ENCODE measurements around the gene PLEKHG2. TPM values are rescaled to one million over a fixed set of nuclear protein-coding genes. Genes with fewer than 3 reads are reported as not detected.

Gene PLEKHG2
- total RNA-seq, 4 donors from 2014 or later: 1.3 to 3.6 (median 3.3) TPM

DNA sequence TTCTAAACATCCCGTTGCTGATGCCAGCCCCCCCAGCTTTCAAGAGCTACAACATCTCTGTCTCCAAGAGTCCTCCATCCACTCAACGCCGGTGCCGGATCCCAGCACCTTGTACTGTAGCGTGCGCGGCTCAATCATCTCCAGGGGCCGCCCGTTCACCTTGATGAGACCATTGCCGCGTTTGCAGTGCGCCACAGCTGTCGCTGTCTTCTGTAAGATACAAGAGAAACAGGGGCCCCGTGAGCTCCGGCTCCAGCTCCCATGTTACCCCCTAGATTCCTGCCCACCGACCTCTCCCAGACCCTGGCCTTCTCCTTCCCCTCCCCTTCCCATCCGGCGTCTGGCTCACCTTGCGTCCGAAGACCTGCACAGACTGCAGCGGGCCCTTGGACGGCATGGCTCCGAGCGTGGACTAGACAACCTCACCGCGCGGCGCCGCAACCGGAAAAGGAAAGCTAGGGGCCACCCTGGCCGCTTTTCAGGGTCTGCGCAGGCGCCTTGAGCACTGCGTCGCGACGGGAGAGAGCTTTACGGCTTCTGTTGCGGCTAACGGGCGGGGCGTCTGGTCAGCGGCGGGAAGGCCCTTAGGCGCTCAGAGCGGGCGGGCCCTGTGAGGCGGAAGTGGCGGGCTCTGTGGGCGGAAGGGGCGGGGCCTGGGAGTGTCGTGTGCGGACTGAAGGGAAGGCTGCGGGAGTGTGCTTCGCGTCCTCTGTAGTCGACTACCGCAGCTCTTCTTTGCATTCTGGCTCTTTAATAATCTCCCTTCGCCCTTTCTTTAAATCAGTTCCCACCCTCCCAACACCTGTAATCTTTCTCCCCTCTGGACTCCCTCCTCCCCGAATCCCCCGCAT is 23.3 kb downstream of the PLEKHG2 start, which contains the start of gene RPS16:
RPS16 (minus strand) TSS at position 451 of the 851 bp plus-strand sequence; CDS start at position 397, 54 bp downstream.
- in situ Hi-C loops (cut with MboI; ENCODE audit: low sequenced_read_pairs in 4 of 4): loop anchor here in 2 of 4 donors (5.0 to 25.0 kb wide), 3 partner anchors 97 to 402 kb away; partner anchors contain the start of genes DYRK1B (in 2 of the 2), EID2B (in 2 of the 2), FBL (in 2 of the 2) and EID2 (in 1 of the 2)

DNA sequence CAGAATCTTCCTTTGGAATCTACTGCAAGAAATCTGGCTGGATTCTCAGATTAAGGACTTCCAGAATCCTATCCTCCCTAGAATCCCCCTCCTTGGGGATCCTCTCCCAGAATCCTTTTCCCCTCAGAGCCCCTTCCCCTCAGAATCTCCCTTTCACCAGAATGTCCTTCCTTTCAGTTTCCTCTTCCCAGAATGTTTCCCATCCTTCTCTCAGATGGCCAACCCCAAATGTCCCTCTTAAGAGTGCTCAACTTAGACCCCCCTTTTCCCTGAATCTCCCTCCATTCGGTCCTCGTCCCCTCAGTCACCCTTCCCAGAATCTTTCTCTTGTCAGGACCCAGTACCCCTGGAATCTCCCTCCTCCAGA is 23.9 kb downstream of the PLEKHG2 start:
- Histone ChIP-seq H3K27me3 (no peaks in the 10 kb centered on the region), H3K4me1 (peaks cover 22 to 28% of the 10 kb centered on the region in 2 donors), H3K4me3 (peak overlapping the region; percentile 56 to 99 (median 91)), H3K9me3 (no peaks in the 10 kb centered on the region), H3K36me3 (peaks cover 4 to 32% of the 10 kb centered on the region in 2 donors), H3K27ac (peak overlapping the region; percentile 84 to 95 (median 90))
- DNase-seq (no peak), ATAC-seq (peak in 1 of 2 donors; percentile 8)
- no peak for TF ChIP-seq POLR2A (IDR thresholded peaks at IDR 0.05)
- intact Hi-C loops (cut with DNase I; ENCODE audit: low total_unique reads): loop anchor here (1.0 to 2.0 kb wide), 2 partner anchors 9 to 96 kb away; partner anchors contain the start of genes EID2B and SUPT5H
- in situ Hi-C loops (cut with MboI; ENCODE audit: low sequenced_read_pairs in 4 of 4): loop anchor here in 2 of 4 donors (5.0 to 25.0 kb wide), 3 partner anchors 96 to 401 kb away; partner anchors contain the start of genes DYRK1B (in 2 of the 2), EID2B (in 2 of the 2), FBL (in 2 of the 2) and EID2 (in 1 of the 2)

More for the DNA sequence above, 23.3 kb downstream of the PLEKHG2 start, which contains the start of gene RPS16:
- Histone ChIP-seq H3K27me3 (no peaks in the 10 kb centered on the region), H3K4me3 (peak within 1 kb of the TSS; percentile 77 to 99 (median 91)), H3K4me1 (peaks cover 22 to 28% of the 10 kb centered on the region in 2 donors), H3K9me3 (no peaks in the 10 kb centered on the region), H3K36me3 (peaks cover 4 to 32% of the 10 kb centered on the region in 2 donors), H3K27ac (peak within 1 kb of the TSS; percentile 86 to 95 (median 90))
- peak; percentile 98 to 99 for DNase-seq
- TF ChIP-seq POLR2A (IDR thresholded peaks at IDR 0.05): peak; percentile 98 to 99
- TF ChIP-seq, protein P1, sequence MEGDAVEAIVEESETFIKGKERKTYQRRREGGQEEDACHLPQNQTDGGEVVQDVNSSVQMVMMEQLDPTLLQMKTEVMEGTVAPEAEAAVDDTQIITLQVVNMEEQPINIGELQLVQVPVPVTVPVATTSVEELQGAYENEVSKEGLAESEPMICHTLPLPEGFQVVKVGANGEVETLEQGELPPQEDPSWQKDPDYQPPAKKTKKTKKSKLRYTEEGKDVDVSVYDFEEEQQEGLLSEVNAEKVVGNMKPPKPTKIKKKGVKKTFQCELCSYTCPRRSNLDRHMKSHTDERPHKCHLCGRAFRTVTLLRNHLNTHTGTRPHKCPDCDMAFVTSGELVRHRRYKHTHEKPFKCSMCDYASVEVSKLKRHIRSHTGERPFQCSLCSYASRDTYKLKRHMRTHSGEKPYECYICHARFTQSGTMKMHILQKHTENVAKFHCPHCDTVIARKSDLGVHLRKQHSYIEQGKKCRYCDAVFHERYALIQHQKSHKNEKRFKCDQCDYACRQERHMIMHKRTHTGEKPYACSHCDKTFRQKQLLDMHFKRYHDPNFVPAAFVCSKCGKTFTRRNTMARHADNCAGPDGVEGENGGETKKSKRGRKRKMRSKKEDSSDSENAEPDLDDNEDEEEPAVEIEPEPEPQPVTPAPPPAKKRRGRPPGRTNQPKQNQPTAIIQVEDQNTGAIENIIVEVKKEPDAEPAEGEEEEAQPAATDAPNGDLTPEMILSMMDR (IDR thresholded peaks at IDR 0.05 in 4 of 5, conservative IDR thresholded peaks at IDR 0.05 in 1 of 5): peak in 1 of 5 experiments; percentile 19
- peak; percentile 96 for ATAC-seq
- intact Hi-C loops (cut with DNase I; ENCODE audit: low total_unique reads): loop anchor here (1.0 to 2.0 kb wide), 3 partner anchors 10 to 97 kb away; partner anchors contain the start of genes EID2B, PLEKHG2 and SUPT5H

DNA sequence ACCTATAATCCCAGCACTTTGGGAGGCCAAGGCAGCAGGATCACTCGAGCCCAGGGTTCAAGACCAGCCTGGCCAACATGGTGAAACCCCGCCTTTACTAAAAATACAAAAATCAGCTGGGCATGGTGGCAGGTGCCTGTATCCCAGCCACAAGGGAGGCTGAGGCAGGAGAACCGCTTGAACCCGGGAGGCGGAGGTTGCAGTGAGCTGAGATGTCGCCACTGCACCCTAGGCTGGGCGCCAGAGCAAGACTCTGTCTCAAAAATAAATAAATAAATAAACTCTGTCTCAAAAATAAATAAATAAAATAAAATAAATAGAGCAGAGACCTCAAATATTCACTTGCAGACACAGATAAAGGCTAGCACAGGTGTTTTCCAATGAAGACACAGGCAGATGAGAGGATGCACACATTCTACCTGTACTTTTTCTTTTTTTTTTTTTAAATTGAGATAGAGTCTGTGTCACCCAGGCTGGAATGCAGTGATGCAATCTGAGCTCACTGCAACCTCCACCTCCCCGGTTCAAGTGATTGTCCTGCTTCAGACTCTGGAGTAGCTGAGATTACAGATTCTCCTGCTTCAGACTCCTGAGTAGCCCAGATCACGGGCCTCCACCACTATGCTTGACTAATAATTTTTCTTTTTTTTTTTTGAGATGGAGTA is 25.9 kb downstream of the PLEKHG2 start:
- TF ChIP-seq POLR2A (IDR thresholded peaks at IDR 0.05): no peak
- TF ChIP-seq, protein P1 (IDR thresholded peaks at IDR 0.05 in 4 of 5, conservative IDR thresholded peaks at IDR 0.05 in 1 of 5): no peak
- Histone ChIP-seq H3K4me1 (peaks cover 22 to 28% of the 10 kb centered on the region in 2 donors), H3K27ac (no peak overlapping the region), H3K27me3 (no peaks in the 10 kb centered on the region), H3K9me3 (no peaks in the 10 kb centered on the region), H3K36me3 (peaks cover 0 to 13% of the 10 kb centered on the region in 2 donors), H3K4me3 (no peak overlapping the region)
- intact Hi-C loops (cut with DNase I; ENCODE audit: low total_unique reads) (no loop called here), in situ Hi-C loops (cut with MboI; ENCODE audit: low sequenced_read_pairs in 4 of 4) (loop anchor here in 2 of 4 donors (5.0 to 25.0 kb wide), 3 partner anchors 94 to 399 kb away; partner anchors contain the start of genes DYRK1B (in 2 of the 2), EID2B (in 2 of the 2), FBL (in 2 of the 2) and EID2 (in 1 of the 2))
- DNase-seq (no peak), ATAC-seq (no peak)

GRCh38 chr19:39444598-39445195 is 32.2 kb downstream of the PLEKHG2 start:
- H3K4me3 ChIP-seq: peak overlapping the region; percentile 74 to 99 (median 86)
- no peak for TF ChIP-seq POLR2A (IDR thresholded peaks at IDR 0.05)
- TF ChIP-seq, protein P1 (IDR thresholded peaks at IDR 0.05 in 4 of 5, conservative IDR thresholded peaks at IDR 0.05 in 1 of 5): no peak
- no peaks in the 10 kb centered on the region for H3K9me3 ChIP-seq
- H3K27ac ChIP-seq: peak overlapping the region; percentile 89 to 98 (median 94)
- no peaks in the 10 kb centered on the region for H3K27me3 ChIP-seq
- ATAC-seq (no peak), DNase-seq (no peak)
- intact Hi-C loops (cut with DNase I; ENCODE audit: low total_unique reads): loop anchor here (1.0 to 10.0 kb wide), 6 partner anchors 8 to 230 kb away; partner anchors contain the start of genes PLEKHG2 and SAMD4B
- peaks cover 0 to 4% of the 10 kb centered on the region in 2 donors for H3K36me3 ChIP-seq
- in situ Hi-C loops (cut with MboI; ENCODE audit: low sequenced_read_pairs in 4 of 4): loop anchor here in 2 of 4 donors (25.0 kb wide), 2 partner anchors 93 to 393 kb away; partner anchors contain the start of genes DYRK1B (in 2 of the 2), FBL (in 2 of the 2), EID2 (in 1 of the 2) and EID2B (in 1 of the 2)
- H3K4me1 ChIP-seq: peaks cover 14 to 29% of the 10 kb centered on the region in 2 donors
